H9 (cell line): ENCODE data around the gene CCDC28B. TPM values are rescaled to one million over a fixed set of nuclear protein-coding genes. Genes with fewer than 3 reads are reported as not detected.

Experiments used
- DNase-seq: peaks from one replicate; pipeline ENCODE4 v3.0.0-alpha.2; 2017
- H2AFZ ChIP-seq: one replicate; pipeline ENCODE4 v1.6.1; 2013; ENCODE audit warnings: mild to moderate bottlenecking, low read length, control low read depth, moderate library complexity
- H2AK5ac ChIP-seq: 2 replicates; pipeline ENCODE4 v1.6.1; 2013; ENCODE audit warnings: low read length, control low read depth, mixed read lengths; ENCODE audit not compliant: insufficient read length
- H2BK120ac ChIP-seq: one replicate; pipeline ENCODE4 v1.6.1; 2013; ENCODE audit warnings: low read depth, mild to moderate bottlenecking, low read length, control low read depth, inconsistent platforms; ENCODE audit not compliant: poor library complexity, severe bottlenecking
- H2BK12ac ChIP-seq: 2 replicates; pipeline ENCODE4 v1.6.1; 2013; ENCODE audit warnings: low read length, control low read depth, mixed read lengths, low read depth; ENCODE audit not compliant: insufficient read length
- H2BK15ac ChIP-seq: 2 replicates; pipeline ENCODE4 v1.6.1; 2013; ENCODE audit warnings: low read depth, low read length, control low read depth
- H2BK20ac ChIP-seq: one replicate; pipeline ENCODE4 v1.6.1; 2013; ENCODE audit warnings: low read depth, mild to moderate bottlenecking, low read length, control low read depth, inconsistent platforms; ENCODE audit not compliant: poor library complexity, severe bottlenecking
- H2BK5ac ChIP-seq: 2 replicates; pipeline ENCODE4 v1.6.1; 2013; ENCODE audit warnings: low read length, control low read depth, mixed read lengths; ENCODE audit not compliant: insufficient read length
- H3K14ac ChIP-seq: 2 replicates; pipeline ENCODE4 v1.6.1; 2013; ENCODE audit warnings: low read length, control low read depth; ENCODE audit not compliant: insufficient read depth
- H3K18ac ChIP-seq: 2 replicates; pipeline ENCODE4 v1.6.1; 2013; ENCODE audit warnings: low read depth, mild to moderate bottlenecking, mixed read lengths, low read length, control low read depth; ENCODE audit not compliant: insufficient read length
- H3K23ac ChIP-seq: 2 replicates; pipeline ENCODE4 v1.6.1; 2013; ENCODE audit warnings: low read length, control low read depth, mixed read lengths, low read depth; ENCODE audit not compliant: insufficient read length
- H3K23me2 ChIP-seq: 2 replicates; pipeline ENCODE4 v1.6.1; 2013; ENCODE audit warnings: low read depth, mild to moderate bottlenecking, mixed read lengths, low read length, control low read depth; ENCODE audit not compliant: insufficient read length, poor library complexity, severe bottlenecking
- H3K27ac ChIP-seq: 2 replicates; pipeline ENCODE4 v1.5.1; 2013; ENCODE audit warnings: low read length, control low read depth, mixed read lengths, low read depth; ENCODE audit not compliant: insufficient read length
- H3K27me3 ChIP-seq: 2 replicates; pipeline ENCODE4 v1.6.1; 2013; ENCODE audit warnings: low read length, control low read depth, inconsistent platforms; ENCODE audit not compliant: insufficient read depth
- H3K4ac ChIP-seq: 2 replicates; pipeline ENCODE4 v1.6.1; 2013; ENCODE audit warnings: low read depth, mild to moderate bottlenecking, control low read depth, inconsistent platforms, low read length, moderate library complexity
- H3K4me1 ChIP-seq: 2 replicates; pipeline ENCODE4 v1.6.1; 2013; ENCODE audit warnings: low read length, control low read depth, inconsistent platforms; ENCODE audit not compliant: insufficient read depth
- H3K4me2 ChIP-seq: 2 replicates; pipeline ENCODE4 v1.6.1; 2013; ENCODE audit warnings: low read length, control low read depth, mixed read lengths; ENCODE audit not compliant: insufficient read length, insufficient read depth
- H3K56ac ChIP-seq: 2 replicates; pipeline ENCODE4 v1.6.1; 2013; ENCODE audit warnings: low read depth, mild to moderate bottlenecking, mixed read lengths, low read length, control low read depth; ENCODE audit not compliant: insufficient read length
- H3K79me1 ChIP-seq: 2 replicates; pipeline ENCODE4 v1.6.1; 2013; ENCODE audit warnings: low read depth, mild to moderate bottlenecking, moderate library complexity, low read length, control low read depth, inconsistent platforms; ENCODE audit not compliant: insufficient read depth, poor library complexity, severe bottlenecking
- H3K79me2 ChIP-seq: 2 replicates; pipeline ENCODE4 v1.6.1; 2013; ENCODE audit warnings: low read length, control low read depth, inconsistent platforms; ENCODE audit not compliant: insufficient read depth
- H3K9ac ChIP-seq: 2 replicates; pipeline ENCODE4 v1.6.1; 2013; ENCODE audit warnings: low read length, control low read depth, mixed read lengths; ENCODE audit not compliant: insufficient read length; ENCODE audit errors: extremely low read depth
- H3K9me3 ChIP-seq: one replicate; pipeline ENCODE4 v1.6.1; 2013; ENCODE audit warnings: low read depth, low read length, inconsistent platforms; ENCODE audit not compliant: control insufficient read depth
- H3T11ph ChIP-seq: one replicate; pipeline ENCODE4 v1.6.1; 2013; ENCODE audit warnings: mild to moderate bottlenecking, low read length, control low read depth, inconsistent platforms
- H4K20me1 ChIP-seq: one replicate; pipeline ENCODE4 v1.6.1; 2013; ENCODE audit not compliant: control insufficient read depth, insufficient read length, insufficient read depth
- H4K5ac ChIP-seq: 2 replicates; pipeline ENCODE4 v1.6.1; 2013; ENCODE audit warnings: low read depth, mild to moderate bottlenecking, mixed read lengths, low read length, control low read depth; ENCODE audit not compliant: insufficient read length
- H4K8ac ChIP-seq: replicated peaks from 2 replicates; pipeline ENCODE4 v1.6.1; 2013; ENCODE audit warnings: low read length, control low read depth, mixed read lengths, low read depth; ENCODE audit not compliant: insufficient read length
- H4K91ac ChIP-seq: 2 replicates; pipeline ENCODE4 v1.6.1; 2013; ENCODE audit warnings: low read depth, mild to moderate bottlenecking, moderate library complexity, mixed read lengths, low read length, control low read depth; ENCODE audit not compliant: insufficient read length
- H3K27ac Mint-ChIP-seq, 3 experiments: 2 replicates in 2 of 3; 3 replicates in 1 of 3; pipeline ENCODE4 v1.8.0; 2020 to 2021; ENCODE audit warnings: mixed read lengths in 3 of 3, mild to moderate bottlenecking in 1 of 3, moderate library complexity in 1 of 3
- H3K27me3 Mint-ChIP-seq: 2 replicates; pipeline ENCODE4 v1.8.0; 2021; ENCODE audit warnings: low read depth, mild to moderate bottlenecking, moderate library complexity, mixed read lengths
- H3K36me3 Mint-ChIP-seq, 3 experiments: 2 replicates in 2 of 3; 3 replicates in 1 of 3; pipeline ENCODE4 v1.8.0; 2020 to 2021; ENCODE audit warnings: low read depth in 3 of 3, mixed read lengths in 3 of 3; ENCODE audit not compliant: insufficient read depth in 1 of 3
- H3K4me1 Mint-ChIP-seq, 2 experiments: 2 replicates each; pipeline ENCODE4 v1.8.0; 2020; ENCODE audit warnings: mixed read lengths in 2 of 2
- H3K4me3 Mint-ChIP-seq, 2 experiments: 2 replicates in 1 of 2; 3 replicates in 1 of 2; pipeline ENCODE4 v1.8.0; 2020 to 2021; ENCODE audit warnings: mild to moderate bottlenecking in 2 of 2, mixed read lengths in 2 of 2, moderate library complexity in 1 of 2
- H3K9me3 Mint-ChIP-seq, 2 experiments: 2 replicates in 1 of 2; 3 replicates in 1 of 2; pipeline ENCODE4 v1.8.0; 2020; ENCODE audit warnings: mild to moderate bottlenecking in 2 of 2, mixed read lengths in 2 of 2, moderate library complexity in 1 of 2
- WGBS: extraction: QIAGEN DNeasy Blood & Tissue Kit; methylation state at CpG from one replicate; pipeline ENCODE4 v1.1.7; 2013; ENCODE audit warnings: missing lambda C conversion rate, low lambda C conversion rate, mixed read lengths; ENCODE audit not compliant: insufficient read length; ENCODE audit errors: extremely low coverage; 5-methylcytosine and 5-hydroxymethylcytosine counted together
- total RNA-seq: library from RNA; stranded (reverse); gene quantifications from 2 replicates; pipeline ENCODE4 v1.2.1, GENCODE V29; 2021
- TF ChIP-seq, protein P1 (sequence below): fragments of 200-600 bp; sonication (generic); conservative IDR thresholded peaks from 3 replicates; pipeline ENCODE4 v1.8.0; 2021; ENCODE audit warnings: antibody characterized with exemption, mild to moderate bottlenecking

CCDC28B gene
- total RNA-seq, 1 experiment from 2014 or later, result 20.7 TPM

DNA sequence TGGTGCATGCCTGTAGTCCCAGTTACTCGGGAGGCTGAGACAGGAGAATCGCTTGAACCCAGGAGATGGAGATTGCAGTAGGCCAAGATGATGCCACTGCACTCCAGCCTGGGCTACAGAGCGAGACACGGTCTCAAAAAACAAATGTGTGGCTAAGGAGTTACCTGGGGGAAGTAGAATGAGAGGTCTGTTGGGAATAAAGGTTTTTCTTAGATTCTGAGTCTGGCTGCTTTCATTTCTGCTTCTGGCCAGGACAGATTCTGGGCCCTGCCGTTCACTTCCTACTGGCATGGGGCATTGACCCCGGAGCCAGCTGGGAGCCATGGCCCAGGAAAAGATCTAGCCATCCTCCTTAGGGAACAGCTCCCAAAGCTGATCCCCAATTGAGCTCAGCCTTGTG is 8.1 kb downstream of the CCDC28B start:
- no CpG with 5 or more reads among the region's 6 CpGs for WGBS
- no peak overlapping the region for H3K4me3 Mint-ChIP-seq
- H2BK15ac ChIP-seq, result no peak overlapping the region
- no peak overlapping the region for H4K91ac ChIP-seq
- TF ChIP-seq, protein P1, sequence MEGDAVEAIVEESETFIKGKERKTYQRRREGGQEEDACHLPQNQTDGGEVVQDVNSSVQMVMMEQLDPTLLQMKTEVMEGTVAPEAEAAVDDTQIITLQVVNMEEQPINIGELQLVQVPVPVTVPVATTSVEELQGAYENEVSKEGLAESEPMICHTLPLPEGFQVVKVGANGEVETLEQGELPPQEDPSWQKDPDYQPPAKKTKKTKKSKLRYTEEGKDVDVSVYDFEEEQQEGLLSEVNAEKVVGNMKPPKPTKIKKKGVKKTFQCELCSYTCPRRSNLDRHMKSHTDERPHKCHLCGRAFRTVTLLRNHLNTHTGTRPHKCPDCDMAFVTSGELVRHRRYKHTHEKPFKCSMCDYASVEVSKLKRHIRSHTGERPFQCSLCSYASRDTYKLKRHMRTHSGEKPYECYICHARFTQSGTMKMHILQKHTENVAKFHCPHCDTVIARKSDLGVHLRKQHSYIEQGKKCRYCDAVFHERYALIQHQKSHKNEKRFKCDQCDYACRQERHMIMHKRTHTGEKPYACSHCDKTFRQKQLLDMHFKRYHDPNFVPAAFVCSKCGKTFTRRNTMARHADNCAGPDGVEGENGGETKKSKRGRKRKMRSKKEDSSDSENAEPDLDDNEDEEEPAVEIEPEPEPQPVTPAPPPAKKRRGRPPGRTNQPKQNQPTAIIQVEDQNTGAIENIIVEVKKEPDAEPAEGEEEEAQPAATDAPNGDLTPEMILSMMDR, result no peak
- no peak overlapping the region for H3K9ac ChIP-seq
- H3K9me3 ChIP-seq, result no peaks in the 10 kb centered on the region
- no peak overlapping the region for H3K4ac ChIP-seq
- H2AFZ ChIP-seq, result no peak overlapping the region
- no peak overlapping the region for H3K4me2 ChIP-seq
- H3K18ac ChIP-seq, result no peak overlapping the region
- H3K36me3 Mint-ChIP-seq, result peaks cover 0 to 14% (median 11%) of the 10 kb centered on the region in 3 experiments; a peak in 5 of 7 replicates
- H3K4me1 ChIP-seq, result peaks cover 4% of the 10 kb centered on the region; the same call in 1 of the 2 replicates
- no peaks in the 10 kb centered on the region for H3K79me1 ChIP-seq
- DNase-seq, result no peak
- H4K8ac ChIP-seq, result no peak overlapping the region
- no peak overlapping the region for H3K23ac ChIP-seq
- H3T11ph ChIP-seq, result no peak overlapping the region
- H3K4me1 Mint-ChIP-seq, result peaks cover 8 to 11% of the 10 kb centered on the region in 2 experiments
- no peak overlapping the region for H3K27ac ChIP-seq
- peaks cover 10% of the 10 kb centered on the region for H3K23me2 ChIP-seq
- H2BK20ac ChIP-seq, result no peak overlapping the region
- peaks cover 14% of the 10 kb centered on the region for H3K27me3 Mint-ChIP-seq
- no peaks in the 10 kb centered on the region for H4K20me1 ChIP-seq
- H4K5ac ChIP-seq, result no peak overlapping the region
- no peak overlapping the region for H2AK5ac ChIP-seq
- no peaks in the 10 kb centered on the region for H3K9me3 Mint-ChIP-seq
- no peaks in the 10 kb centered on the region for H3K79me2 ChIP-seq
- no peak overlapping the region for H2BK12ac ChIP-seq
- no peak overlapping the region for H2BK120ac ChIP-seq
- no peak overlapping the region for H3K27ac Mint-ChIP-seq
- H2BK5ac ChIP-seq, result no peak overlapping the region
- no peaks in the 10 kb centered on the region; the same call in 1 of the 2 replicates for H3K27me3 ChIP-seq
- no peak overlapping the region for H3K14ac ChIP-seq
- no peak overlapping the region for H3K56ac ChIP-seq
